ENCODE data around the gene ZNF774.

GRCh38 chr15:90320885-90321278, 31.2 kb upstream of the ZNF774 start:
- TF ChIP-seq, protein P1, sequence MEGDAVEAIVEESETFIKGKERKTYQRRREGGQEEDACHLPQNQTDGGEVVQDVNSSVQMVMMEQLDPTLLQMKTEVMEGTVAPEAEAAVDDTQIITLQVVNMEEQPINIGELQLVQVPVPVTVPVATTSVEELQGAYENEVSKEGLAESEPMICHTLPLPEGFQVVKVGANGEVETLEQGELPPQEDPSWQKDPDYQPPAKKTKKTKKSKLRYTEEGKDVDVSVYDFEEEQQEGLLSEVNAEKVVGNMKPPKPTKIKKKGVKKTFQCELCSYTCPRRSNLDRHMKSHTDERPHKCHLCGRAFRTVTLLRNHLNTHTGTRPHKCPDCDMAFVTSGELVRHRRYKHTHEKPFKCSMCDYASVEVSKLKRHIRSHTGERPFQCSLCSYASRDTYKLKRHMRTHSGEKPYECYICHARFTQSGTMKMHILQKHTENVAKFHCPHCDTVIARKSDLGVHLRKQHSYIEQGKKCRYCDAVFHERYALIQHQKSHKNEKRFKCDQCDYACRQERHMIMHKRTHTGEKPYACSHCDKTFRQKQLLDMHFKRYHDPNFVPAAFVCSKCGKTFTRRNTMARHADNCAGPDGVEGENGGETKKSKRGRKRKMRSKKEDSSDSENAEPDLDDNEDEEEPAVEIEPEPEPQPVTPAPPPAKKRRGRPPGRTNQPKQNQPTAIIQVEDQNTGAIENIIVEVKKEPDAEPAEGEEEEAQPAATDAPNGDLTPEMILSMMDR (IDR thresholded peaks at IDR 0.05) = no peak
- no peak for TF ChIP-seq POLR2A (IDR thresholded peaks at IDR 0.05)

Measured in uterus (tissue), 2 donors.